SK-N-SH treated with all-trans-retinoic acid at 6 μM for 48 hours (cell line): ENCODE results near the gene AOPEP.

Experiments
- ARNTL ChIP-seq: fragments of 450-650 bp; formaldehyde crosslinking; IDR thresholded peaks from 2 replicates; pipeline ENCODE4 v1.5.0; 2020; ENCODE audit warnings: low read depth, mild to moderate bottlenecking, moderate library complexity, borderline replicate concordance
- BACH2 ChIP-seq: fragments of 250-450 bp; sonication (Bioruptor Pico); IDR thresholded peaks from 2 replicates; pipeline ENCODE4 v1.9.0; 2021; ENCODE audit warnings: mild to moderate bottlenecking, borderline replicate concordance
- ESRRG ChIP-seq: fragments of 250-450 bp; sonication (Bioruptor Pico); IDR thresholded peaks from 2 replicates; pipeline ENCODE4 v1.6.1; 2021; ENCODE audit warnings: mild to moderate bottlenecking
- ISL1 ChIP-seq: fragments of 250-450 bp; sonication (Bioruptor Pico); IDR thresholded peaks from 2 replicates; pipeline ENCODE4 v2.1.2; 2022; ENCODE audit warnings: mild to moderate bottlenecking, moderate library complexity
- OSR1 ChIP-seq: fragments of 250-450 bp; sonication (Bioruptor Pico); IDR thresholded peaks from 2 replicates; pipeline ENCODE4 v1.8.0; 2022; ENCODE audit warnings: moderate library complexity, mild to moderate bottlenecking, inconsistent platforms
- PATZ1 ChIP-seq: fragments of 250-450 bp; sonication (Bioruptor Pico); IDR thresholded peaks from 2 replicates; pipeline ENCODE4 v1.8.0; 2020; ENCODE audit warnings: mild to moderate bottlenecking, moderate library complexity, borderline replicate concordance
- PPARA ChIP-seq: fragments of 250-450 bp; sonication (Bioruptor Pico); IDR thresholded peaks from 2 replicates; pipeline ENCODE4 v1.5.0; 2020; ENCODE audit warnings: mild to moderate bottlenecking, borderline replicate concordance
- RARB ChIP-seq: fragments of 250-450 bp; sonication (Bioruptor Pico); IDR thresholded peaks from 2 replicates; pipeline ENCODE4 v1.8.0; 2021; ENCODE audit warnings: mild to moderate bottlenecking, moderate library complexity
- ZFP3 ChIP-seq: fragments of 250-450 bp; sonication (Bioruptor Pico); IDR thresholded peaks from 2 replicates; pipeline ENCODE4 v1.5.0; 2020; ENCODE audit warnings: mild to moderate bottlenecking, moderate library complexity
- ZFP30 ChIP-seq: fragments of 450-650 bp; formaldehyde crosslinking; IDR thresholded peaks from 2 replicates; pipeline ENCODE4 v1.5.0; 2022; ENCODE audit warnings: mild to moderate bottlenecking, moderate library complexity
- ZNF565 ChIP-seq: fragments of 450-650 bp; formaldehyde crosslinking; conservative IDR thresholded peaks from 2 replicates; pipeline ENCODE4 v1.5.0; 2020; ENCODE audit warnings: low read depth, mild to moderate bottlenecking, moderate library complexity
- ZNF70 ChIP-seq: fragments of 450-650 bp; formaldehyde crosslinking; IDR thresholded peaks from 2 replicates; pipeline ENCODE4 v1.5.0; 2020; ENCODE audit warnings: mild to moderate bottlenecking, moderate library complexity
- TF ChIP-seq, protein P1 (sequence below): fragments of 250-450 bp; sonication (Bioruptor Pico); IDR thresholded peaks from 2 replicates; pipeline ENCODE4 v1.5.1; 2020; ENCODE audit warnings: low read depth, mild to moderate bottlenecking, moderate library complexity
- TF ChIP-seq, protein P2 (sequence below): fragments of 250-450 bp; sonication (Bioruptor Pico); IDR thresholded peaks from 2 replicates; pipeline ENCODE4 v1.8.0; 2021; ENCODE audit warnings: low read depth, mild to moderate bottlenecking, moderate library complexity, borderline replicate concordance

- TF ChIP-seq ZFP3 (no peak), ZNF70 (CRISPR knock-in tag) (no peak), OSR1 (CRISPR knock-in tag) (no peak), ZFP30 (no peak), ZNF565 (no peak), ISL1 (CRISPR knock-in tag) (no peak), ARNTL (CRISPR knock-in tag) (no peak), ESRRG (no peak), PATZ1 (CRISPR knock-in tag) (no peak), BACH2 (CRISPR knock-in tag) (no peak), RARB (no peak), PPARA (CRISPR knock-in tag) (no peak)
- TF ChIP-seq, protein P1, sequence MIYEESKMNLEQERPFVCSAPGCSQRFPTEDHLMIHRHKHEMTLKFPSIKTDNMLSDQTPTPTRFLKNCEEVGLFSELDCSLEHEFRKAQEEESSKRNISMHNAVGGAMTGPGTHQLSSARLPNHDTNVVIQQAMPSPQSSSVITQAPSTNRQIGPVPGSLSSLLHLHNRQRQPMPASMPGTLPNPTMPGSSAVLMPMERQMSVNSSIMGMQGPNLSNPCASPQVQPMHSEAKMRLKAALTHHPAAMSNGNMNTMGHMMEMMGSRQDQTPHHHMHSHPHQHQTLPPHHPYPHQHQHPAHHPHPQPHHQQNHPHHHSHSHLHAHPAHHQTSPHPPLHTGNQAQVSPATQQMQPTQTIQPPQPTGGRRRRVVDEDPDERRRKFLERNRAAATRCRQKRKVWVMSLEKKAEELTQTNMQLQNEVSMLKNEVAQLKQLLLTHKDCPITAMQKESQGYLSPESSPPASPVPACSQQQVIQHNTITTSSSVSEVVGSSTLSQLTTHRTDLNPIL (CRISPR knock-in tag): no peak
- TF ChIP-seq, protein P2, sequence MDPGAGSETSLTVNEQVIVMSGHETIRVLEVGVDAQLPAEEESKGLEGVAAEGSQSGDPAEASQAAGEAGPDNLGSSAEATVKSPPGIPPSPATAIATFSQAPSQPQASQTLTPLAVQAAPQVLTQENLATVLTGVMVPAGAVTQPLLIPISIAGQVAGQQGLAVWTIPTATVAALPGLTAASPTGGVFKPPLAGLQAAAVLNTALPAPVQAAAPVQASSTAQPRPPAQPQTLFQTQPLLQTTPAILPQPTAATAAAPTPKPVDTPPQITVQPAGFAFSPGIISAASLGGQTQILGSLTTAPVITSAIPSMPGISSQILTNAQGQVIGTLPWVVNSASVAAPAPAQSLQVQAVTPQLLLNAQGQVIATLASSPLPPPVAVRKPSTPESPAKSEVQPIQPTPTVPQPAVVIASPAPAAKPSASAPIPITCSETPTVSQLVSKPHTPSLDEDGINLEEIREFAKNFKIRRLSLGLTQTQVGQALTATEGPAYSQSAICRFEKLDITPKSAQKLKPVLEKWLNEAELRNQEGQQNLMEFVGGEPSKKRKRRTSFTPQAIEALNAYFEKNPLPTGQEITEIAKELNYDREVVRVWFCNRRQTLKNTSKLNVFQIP: no peak
These were observed 31.5 kb downstream of the AOPEP start for GRCh38 chr9:94758031-94758430.
